RWPE1 (cell line): ENCODE measurements around the gene SFXN5.

Source experiments
- CTCF ChIA-PET: fragments of 350-600 bp; sonication (Branson Sonifier 250); formaldehyde crosslinking; extraction: SDS; loops from one replicate; lab custom pipeline; 2021; lab: Yijun Ruan, JAX
- POLR2A ChIA-PET: fragments of 400-600 bp; formaldehyde crosslinking; extraction: SDS; loops from one replicate; lab custom pipeline; 2020; ENCODE audit warnings: antibody characterized with exemption; ENCODE audit not compliant: low non-redundant PET; lab: Yijun Ruan, JAX
- DNase-seq: peaks from one replicate; pipeline ENCODE4 v3.0.0; 2012; ENCODE audit warnings: low spot score
- H3K27ac ChIP-seq: fragments of 450-650 bp; 2 replicates; pipeline ENCODE4 v1.5.1; 2017
- CTCF ChIP-seq: fragments of 450-650 bp; conservative IDR thresholded peaks from 2 replicates; pipeline ENCODE4 v1.5.1; 2017; ENCODE audit warnings: low read depth, mild to moderate bottlenecking

Gene SFXN5

GRCh38 chr2:73112026-73112912 is 40.8 kb upstream of the SFXN5 start:
- no peak for TF ChIP-seq CTCF
- POLR2A ChIA-PET, result interaction anchor here (0.6 kb wide), 2 partner anchors 23 to 183 kb away, joined by 3 read pairs; no protein-coding TSS in a partner anchor
- CTCF ChIA-PET, result interaction anchor here (0.6 to 2.4 kb wide), 5 partner anchors 20 to 267 kb away, joined by 3 to 10 read pairs (median 4); no protein-coding TSS in a partner anchor
- H3K27ac ChIP-seq, result peak overlapping the region; percentile 95
- DNase-seq, result peak; percentile 33

GRCh38 chr2:73111073-73112025 is 39.8 kb upstream of the SFXN5 start:
- peak; percentile 72 for DNase-seq
- H3K27ac ChIP-seq, result peak overlapping the region; percentile 95
- POLR2A ChIA-PET, result interaction anchor here (0.6 kb wide), 2 partner anchors 94 to 155 kb away, joined by 7 to 9 read pairs; no protein-coding TSS in a partner anchor
- CTCF ChIA-PET, result interaction anchor here (0.6 to 2.4 kb wide), 7 partner anchors 20 to 267 kb away, joined by 3 to 10 read pairs (median 3); no protein-coding TSS in a partner anchor
- no peak for TF ChIP-seq CTCF

- H3K27ac ChIP-seq, result peak overlapping the region; percentile 95
- ChIA-PET POLR2A (no interaction called here), CTCF (interaction anchor here (0.5 to 2.4 kb wide), 5 partner anchors 25 to 487 kb away, joined by 3 to 10 read pairs (median 4); no protein-coding TSS in a partner anchor)
- no peak for DNase-seq
- TF ChIP-seq CTCF, result no peak
Observed at GRCh38 chr2:73110168-73111072, 38.9 kb upstream of the SFXN5 start.

GRCh38 chr2:73109431-73110167 is 38.1 kb upstream of the SFXN5 start:
- H3K27ac ChIP-seq, result peak overlapping the region; percentile 95
- TF ChIP-seq CTCF, result no peak
- ChIA-PET POLR2A (no interaction called here), CTCF (interaction anchor here (0.6 to 2.4 kb wide), 5 partner anchors 17 to 486 kb away, joined by 3 to 7 read pairs (median 4); no protein-coding TSS in a partner anchor)
- no peak for DNase-seq

- DNase-seq, result no peak
- TF ChIP-seq CTCF, result no peak
- CTCF ChIA-PET, result interaction anchor here (0.6 kb wide), 2 partner anchors 21 to 133 kb away, joined by 3 read pairs; no protein-coding TSS in a partner anchor
- POLR2A ChIA-PET, result no interaction called here
- peak overlapping the region; percentile 77 for H3K27ac ChIP-seq
Observed at GRCh38 chr2:73107211-73107926, 35.9 kb upstream of the SFXN5 start.
